Breast epithelium (tissue), 4 donors: Measurements from ENCODE around the gene GMDS. TPM values are rescaled to one million over a fixed set of nuclear protein-coding genes. Genes with fewer than 3 reads are reported as not detected.
A peak's percentile ranks its signal among the peaks of the same experiment; 100 is the strongest.

ENCODE experiments used
- DNase-seq, 2 donors: peaks; one replicate each; pipeline ENCODE4 v3.0.0-alpha.2; 2019; ENCODE audit warnings: low spot score in 2 of 2
- H3K27ac ChIP-seq, 2 donors: fragments of 200-600 bp; sonication (generic) in 1 of 2; one replicate each; pipeline ENCODE4 v1.5.1; 2016 to 2019; ENCODE audit warnings: mild to moderate bottlenecking in 1 of 2
- H3K27me3 ChIP-seq, 2 donors: fragments of 200-600 bp; sonication (generic) in 1 of 2; one replicate each; pipeline versions ENCODE4 v1.5.1 to v1.6.0; 2017 to 2019; ENCODE audit warnings: control low read depth in 1 of 2, mild to moderate bottlenecking in 1 of 2
- H3K36me3 ChIP-seq: fragments of 200-600 bp; one replicate; pipeline ENCODE4 v1.5.1; 2019
- H3K4me1 ChIP-seq, 2 donors: fragments of 200-600 bp; sonication (generic); one replicate each; pipeline ENCODE4 v1.5.1; 2016 to 2019; ENCODE audit warnings: control low read depth in 1 of 2
- H3K4me3 ChIP-seq, 3 donors: fragments of 200-600 bp; sonication (generic); 1 replicate in 2 of 3; 2 replicates in 1 of 3; pipeline ENCODE4 v1.5.1; 2016 to 2019; ENCODE audit warnings: mild to moderate bottlenecking in 3 of 3, moderate library complexity in 2 of 3
- H3K9me3 ChIP-seq, 2 donors: fragments of 200-600 bp; sonication (generic) in 1 of 2; one replicate each; pipeline ENCODE4 v1.5.1; 2016 to 2019; ENCODE audit warnings: control low read depth in 1 of 2
- POLR2A ChIP-seq: fragments of 450-650 bp; IDR thresholded peaks from one replicate; pipeline ENCODE4 v1.6.1; 2016; ENCODE audit warnings: antibody characterized with exemption, mild to moderate bottlenecking, moderate library complexity
- POLR2AphosphoS5 ChIP-seq, 3 donors: sonication (generic); formaldehyde crosslinking; IDR thresholded peaks; one replicate each; pipeline ENCODE4 v1.6.1; 2017; ENCODE audit warnings: antibody characterized with exemption in 3 of 3
- intact Hi-C: fragments of 100-400 bp; cut with DNase I; formaldehyde crosslinking; loops from one replicate; pipeline ENCODE4 v1.15.1; 2023; ENCODE audit warnings: low total_unique reads
- total RNA-seq, 3 donors: library from RNA; depleted of rRNA; stranded (reverse); fragments of >200 nt; gene quantifications; one replicate each; pipeline ENCODE4 v1.1.0, GENCODE V29; 2016
- TF ChIP-seq, protein P1 (sequence below), 3 donors: fragments of 450-650 bp; IDR thresholded peaks; one replicate each; pipeline ENCODE4 v1.5.1; 2016 to 2017; ENCODE audit warnings: antibody characterized with exemption in 3 of 3, mild to moderate bottlenecking in 3 of 3, moderate library complexity in 3 of 3

GMDS gene
- total RNA-seq, 3 donors from 2014 or later: 7.5 to 29.2 (median 17.0) TPM

DNA sequence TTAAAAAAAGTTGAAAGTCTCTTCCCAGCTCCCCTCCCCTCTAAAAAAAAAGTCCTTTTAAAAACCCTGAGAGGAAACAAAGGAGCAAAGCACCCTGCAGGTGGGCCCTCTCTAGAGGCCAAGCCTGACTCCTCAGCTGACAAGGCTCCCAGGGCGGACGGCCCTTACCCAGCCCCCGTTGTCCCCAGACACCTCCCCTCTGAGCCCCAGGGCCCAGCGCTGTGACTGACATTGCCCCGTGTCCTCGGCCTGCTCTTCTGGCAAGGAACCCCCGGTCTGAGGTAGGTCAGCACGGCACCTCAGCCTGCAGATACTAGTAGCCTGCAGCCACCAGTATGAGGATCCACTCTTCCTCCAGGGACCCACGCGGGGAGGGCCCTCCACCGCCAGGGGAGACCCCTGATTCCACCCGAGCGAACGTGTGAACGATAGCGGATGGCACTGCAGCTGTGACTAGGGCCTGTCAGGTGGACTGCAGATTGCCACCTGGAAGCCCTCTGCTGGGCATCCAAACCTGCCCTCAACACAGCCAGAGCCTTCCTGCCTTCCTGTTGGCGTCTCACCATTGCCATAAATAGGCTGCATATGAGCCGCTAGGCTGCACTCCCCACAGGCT lies 601.5 kb downstream of the GMDS start:
- H3K4me1 ChIP-seq: no peaks in the 10 kb centered on the region
- TF ChIP-seq POLR2A (no peak), POLR2AphosphoS5 (IDR thresholded peaks at IDR 0.05) (no peak)
- TF ChIP-seq, protein P1, sequence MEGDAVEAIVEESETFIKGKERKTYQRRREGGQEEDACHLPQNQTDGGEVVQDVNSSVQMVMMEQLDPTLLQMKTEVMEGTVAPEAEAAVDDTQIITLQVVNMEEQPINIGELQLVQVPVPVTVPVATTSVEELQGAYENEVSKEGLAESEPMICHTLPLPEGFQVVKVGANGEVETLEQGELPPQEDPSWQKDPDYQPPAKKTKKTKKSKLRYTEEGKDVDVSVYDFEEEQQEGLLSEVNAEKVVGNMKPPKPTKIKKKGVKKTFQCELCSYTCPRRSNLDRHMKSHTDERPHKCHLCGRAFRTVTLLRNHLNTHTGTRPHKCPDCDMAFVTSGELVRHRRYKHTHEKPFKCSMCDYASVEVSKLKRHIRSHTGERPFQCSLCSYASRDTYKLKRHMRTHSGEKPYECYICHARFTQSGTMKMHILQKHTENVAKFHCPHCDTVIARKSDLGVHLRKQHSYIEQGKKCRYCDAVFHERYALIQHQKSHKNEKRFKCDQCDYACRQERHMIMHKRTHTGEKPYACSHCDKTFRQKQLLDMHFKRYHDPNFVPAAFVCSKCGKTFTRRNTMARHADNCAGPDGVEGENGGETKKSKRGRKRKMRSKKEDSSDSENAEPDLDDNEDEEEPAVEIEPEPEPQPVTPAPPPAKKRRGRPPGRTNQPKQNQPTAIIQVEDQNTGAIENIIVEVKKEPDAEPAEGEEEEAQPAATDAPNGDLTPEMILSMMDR (IDR thresholded peaks at IDR 0.05): no peak
- H3K36me3 ChIP-seq: no peaks in the 10 kb centered on the region
- no peak for DNase-seq
- no peaks in the 10 kb centered on the region for H3K27me3 ChIP-seq
- intact Hi-C loops: loop anchor here (10.0 kb wide), 1 partner anchor 1761 kb away; no protein-coding TSS in a partner anchor
- no peak overlapping the region for H3K27ac ChIP-seq
- H3K9me3 ChIP-seq: no peaks in the 10 kb centered on the region
- no peak overlapping the region for H3K4me3 ChIP-seq

GRCh38 chr6:1643111-1643510 lies 602.3 kb downstream of the GMDS start:
- intact Hi-C loops: loop anchor here (10.0 kb wide), 1 partner anchor 1762 kb away; no protein-coding TSS in a partner anchor
- Histone ChIP-seq H3K4me1 (no peaks in the 10 kb centered on the region), H3K9me3 (no peaks in the 10 kb centered on the region), H3K4me3 (no peak overlapping the region), H3K36me3 (no peaks in the 10 kb centered on the region), H3K27me3 (no peaks in the 10 kb centered on the region), H3K27ac (no peak overlapping the region)
- TF ChIP-seq, protein P1 (IDR thresholded peaks at IDR 0.05): no peak
- no peak for TF ChIP-seq POLR2A
- no peak for TF ChIP-seq POLR2AphosphoS5 (IDR thresholded peaks at IDR 0.05)
- DNase-seq: no peak

- intact Hi-C loops: loop anchor here (10.0 kb wide), 1 partner anchor 1763 kb away; no protein-coding TSS in a partner anchor
- peak in 1 of 2 donors; percentile 34 for DNase-seq
- H3K4me3 ChIP-seq: no peak overlapping the region
These were observed 604.0 kb downstream of the GMDS start for GRCh38 chr6:1641343-1641885.

GRCh38 chr6:1640476-1640875 lies 604.9 kb downstream of the GMDS start:
- TF ChIP-seq POLR2A (no peak), POLR2AphosphoS5 (IDR thresholded peaks at IDR 0.05) (no peak)
- TF ChIP-seq, protein P1 (IDR thresholded peaks at IDR 0.05): no peak
- intact Hi-C loops: loop anchor here (10.0 kb wide), 1 partner anchor 1764 kb away; no protein-coding TSS in a partner anchor
- Histone ChIP-seq H3K4me3 (no peak overlapping the region), H3K4me1 (no peaks in the 10 kb centered on the region), H3K27me3 (no peaks in the 10 kb centered on the region), H3K36me3 (no peaks in the 10 kb centered on the region), H3K9me3 (no peaks in the 10 kb centered on the region), H3K27ac (no peak overlapping the region)
- DNase-seq: no peak

More at GRCh38 chr6:1641343-1641885, 604.0 kb downstream of the GMDS start:
- Histone ChIP-seq H3K4me1 (no peaks in the 10 kb centered on the region), H3K36me3 (no peaks in the 10 kb centered on the region), H3K27me3 (no peaks in the 10 kb centered on the region), H3K9me3 (no peaks in the 10 kb centered on the region), H3K27ac (no peak overlapping the region)
- TF ChIP-seq POLR2AphosphoS5 (IDR thresholded peaks at IDR 0.05): peak in 1 of 3 donors; percentile 15
- TF ChIP-seq, protein P1 (IDR thresholded peaks at IDR 0.05): no peak
- TF ChIP-seq POLR2A: no peak

- no peaks in the 10 kb centered on the region for H3K4me1 ChIP-seq
- no peak overlapping the region for H3K27ac ChIP-seq
- TF ChIP-seq, protein P1 (IDR thresholded peaks at IDR 0.05): no peak
- no peaks in the 10 kb centered on the region for H3K36me3 ChIP-seq
- intact Hi-C loops: no loop called here
- no peak overlapping the region for H3K4me3 ChIP-seq
- DNase-seq: no peak
- no peaks in the 10 kb centered on the region for H3K27me3 ChIP-seq
- no peaks in the 10 kb centered on the region for H3K9me3 ChIP-seq
These were observed 606.0 kb downstream of the GMDS start for GRCh38 chr6:1639430-1639829.
